Stimulated activated CD8-positive, alpha-beta memory T cell treated with anti-CD3 and anti-CD28 coated beads, Interleukin-15, amount 100 ng/mL, for 4 hours (primary cell): ENCODE measurements around the gene ST6GALNAC1.

Source experiments
- DNase-seq, 2 donors: peaks; one replicate each; pipeline ENCODE4 v3.0.0-alpha.2; 2020; ENCODE audit warnings: low read depth in 2 of 2

Gene ST6GALNAC1

GRCh38 chr17:76676629-76677028, 33.1 kb upstream of the ST6GALNAC1 start:
- DNase-seq, result no peak

GRCh38 chr17:76675648-76676047, 32.1 kb upstream of the ST6GALNAC1 start:
- DNase-seq, result no peak

- DNase-seq, result no peak
Observed at GRCh38 chr17:76674600-76674999, 31.0 kb upstream of the ST6GALNAC1 start.

GRCh38 chr17:76673729-76674128, 30.2 kb upstream of the ST6GALNAC1 start:
- DNase-seq, result no peak

GRCh38 chr17:76672892-76673291, 29.3 kb upstream of the ST6GALNAC1 start:
- DNase-seq, result no peak

GRCh38 chr17:76672270-76672851, 28.8 kb upstream of the ST6GALNAC1 start:
- DNase-seq, result no peak

GRCh38 chr17:76671912-76672262, 28.3 kb upstream of the ST6GALNAC1 start:
- DNase-seq, result no peak

- DNase-seq, result peak; percentile 96 to 99
Observed at GRCh38 chr17:76671123-76671911, 27.8 kb upstream of the ST6GALNAC1 start.

GRCh38 chr17:76670718-76671122, 27.2 kb upstream of the ST6GALNAC1 start:
- DNase-seq, result no peak

- DNase-seq, result no peak
Observed at GRCh38 chr17:76670020-76670717, 26.6 kb upstream of the ST6GALNAC1 start.

GRCh38 chr17:76667786-76668453, 24.4 kb upstream of the ST6GALNAC1 start:
- DNase-seq, result no peak

- no peak for DNase-seq
Observed at GRCh38 chr17:76667491-76667755, 23.9 kb upstream of the ST6GALNAC1 start.

GRCh38 chr17:76660656-76661042, 17.1 kb upstream of the ST6GALNAC1 start:
- no peak for DNase-seq

- DNase-seq, result no peak
Observed at GRCh38 chr17:76659928-76660655, 16.5 kb upstream of the ST6GALNAC1 start.

GRCh38 chr17:76658242-76658662, 14.7 kb upstream of the ST6GALNAC1 start:
- DNase-seq, result no peak

GRCh38 chr17:76657505-76658241, 14.1 kb upstream of the ST6GALNAC1 start:
- no peak for DNase-seq

- DNase-seq, result no peak
Observed at GRCh38 chr17:76654408-76654807, 10.9 kb upstream of the ST6GALNAC1 start.

- DNase-seq, result no peak
Observed at GRCh38 chr17:76650504-76650903, 6.9 kb upstream of the ST6GALNAC1 start.

GRCh38 chr17:76646712-76647111, 3.2 kb upstream of the ST6GALNAC1 start:
- no peak for DNase-seq

- DNase-seq, result no peak
Observed at GRCh38 chr17:76645481-76645880, 1.9 kb upstream of the ST6GALNAC1 start.

GRCh38 chr17:76644995-76645394, 1.4 kb upstream of the ST6GALNAC1 start:
- no peak for DNase-seq
